Gastroesophageal sphincter (tissue), 4 donors: ENCODE measurements around the gene ABHD14A. TPM values are rescaled to one million over a fixed set of nuclear protein-coding genes. Genes with fewer than 3 reads are reported as not detected.

ENCODE experiments used
- ATAC-seq: fragments of 150-250 bp; one replicate; pipeline ENCODE4 v1.9.1; 2016; ENCODE audit warnings: mild to moderate bottlenecking, moderate library complexity
- H3K27ac ChIP-seq, 4 donors: fragments of 200-600 bp; sonication (generic) in 3 of 4; 1 replicate in 3 of 4; 2 replicates in 1 of 4; pipeline ENCODE4 v1.5.1; 2016 to 2019
- H3K27me3 ChIP-seq: fragments of 200-600 bp; sonication (generic); one replicate; pipeline ENCODE4 v1.5.1; 2019
- H3K36me3 ChIP-seq, 2 donors: fragments of 200-600 bp; sonication (generic); one replicate each; pipeline ENCODE4 v1.5.1; 2019; ENCODE audit warnings: control low read depth in 1 of 2
- H3K4me1 ChIP-seq, 3 donors: fragments of 200-600 bp; sonication (generic); 1 replicate in 2 of 3; 2 replicates in 1 of 3; pipeline ENCODE4 v1.5.1; 2016 to 2019; ENCODE audit warnings: control low read depth in 2 of 3
- H3K4me3 ChIP-seq, 2 donors: fragments of 200-600 bp; sonication (generic); one replicate each; pipeline ENCODE4 v1.5.1; 2019; ENCODE audit warnings: mild to moderate bottlenecking in 1 of 2, moderate library complexity in 1 of 2
- H3K9me3 ChIP-seq, 3 donors: fragments of 200-600 bp; sonication (generic); one replicate each; pipeline ENCODE4 v1.5.1; 2017 to 2019; ENCODE audit warnings: control low read depth in 2 of 3
- CTCF ChIP-seq, 4 experiments: fragments of 200-600 bp in 2 of 4; fragments of 450-650 bp in 2 of 4; sonication (generic) in 1 of 4; IDR thresholded peaks; one replicate each; pipeline ENCODE4 v1.5.1; 2017 to 2019; ENCODE audit warnings: antibody characterized with exemption in 4 of 4, mild to moderate bottlenecking in 2 of 4, moderate library complexity in 2 of 4
- EP300 ChIP-seq: sonication (generic); formaldehyde crosslinking; IDR thresholded peaks from one replicate; pipeline ENCODE4 v1.6.1; 2017; ENCODE audit warnings: antibody characterized with exemption, mild to moderate bottlenecking
- POLR2A ChIP-seq, 2 donors: fragments of 450-650 bp; IDR thresholded peaks; one replicate each; pipeline ENCODE4 v1.6.1; 2017; ENCODE audit warnings: antibody characterized with exemption in 2 of 2, mild to moderate bottlenecking in 2 of 2, moderate library complexity in 1 of 2
- POLR2AphosphoS5 ChIP-seq: sonication (generic); formaldehyde crosslinking; IDR thresholded peaks from one replicate; pipeline ENCODE4 v1.6.1; 2017; ENCODE audit warnings: antibody characterized with exemption
- WGBS, 2 donors: methylation state at CpG; one replicate each; pipeline ENCODE4 v1.1.5; 2018; ENCODE audit warnings: low coverage in 1 of 2; 5-methylcytosine and 5-hydroxymethylcytosine counted together
- total RNA-seq, 4 donors: library from RNA; depleted of rRNA; stranded (reverse); fragments of >200 nt; gene quantifications; one replicate each; pipeline ENCODE4 v1.1.0, GENCODE V29; 2016

The ABHD14A gene
- total RNA-seq, 4 donors from 2014 or later = 12.6 to 20.2 (median 13.8) TPM

- H3K4me3 ChIP-seq = no peak overlapping the region
- ATAC-seq = no peak
- no peak for TF ChIP-seq CTCF (IDR thresholded peaks at IDR 0.05)
- TF ChIP-seq POLR2AphosphoS5 = no peak
- no peak for TF ChIP-seq POLR2A (IDR thresholded peaks at IDR 0.05)
- no peak for TF ChIP-seq EP300
- H3K27me3 ChIP-seq = no peaks in the 10 kb centered on the region
- WGBS, 2 donors = 80 to 100% methylated on average over 1 to 2 of the region's 5 CpGs
- no peaks in the 10 kb centered on the region for H3K9me3 ChIP-seq
- peaks cover 0 to 57% of the 10 kb centered on the region in 2 donors for H3K36me3 ChIP-seq
- H3K4me1 ChIP-seq = no peaks in the 10 kb centered on the region
- H3K27ac ChIP-seq = no peak overlapping the region
Measured at GRCh38 chr3:51949121-51949520, 25.7 kb upstream of the ABHD14A start.

GRCh38 chr3:51950899-51951298 is 24.0 kb upstream of the ABHD14A start:
- 67 to 100% methylated on average over 1 to 2 of the region's 2 CpGs for WGBS, 2 donors
- no peak overlapping the region for H3K4me3 ChIP-seq

GRCh38 chr3:51953445-51953844 is 21.4 kb upstream of the ABHD14A start:
- ATAC-seq = no peak
- no peak for TF ChIP-seq EP300
- TF ChIP-seq POLR2AphosphoS5 = no peak
- no peak for TF ChIP-seq CTCF (IDR thresholded peaks at IDR 0.05)
- no peak for TF ChIP-seq POLR2A (IDR thresholded peaks at IDR 0.05)
- 67% methylated on average over 3 of the region's 3 CpGs; no CpG with 5 or more reads in 1 of the 2 donors for WGBS, 2 donors
- Histone ChIP-seq H3K4me3 (no peak overlapping the region), H3K27ac (no peak overlapping the region), H3K36me3 (peaks cover 0 to 29% of the 10 kb centered on the region in 2 donors), H3K4me1 (peaks cover 0 to 23% (median 7%) of the 10 kb centered on the region in 3 donors), H3K9me3 (no peaks in the 10 kb centered on the region), H3K27me3 (no peaks in the 10 kb centered on the region)

More at GRCh38 chr3:51950899-51951298, 24.0 kb upstream of the ABHD14A start:
- no peaks in the 10 kb centered on the region for H3K9me3 ChIP-seq
- peaks cover 0 to 9% (median under 1%) of the 10 kb centered on the region in 3 donors for H3K4me1 ChIP-seq
- ATAC-seq = no peak
- H3K36me3 ChIP-seq = peaks cover 0 to 40% of the 10 kb centered on the region in 2 donors
- H3K27ac ChIP-seq = no peak overlapping the region
- no peaks in the 10 kb centered on the region for H3K27me3 ChIP-seq
- TF ChIP-seq CTCF (IDR thresholded peaks at IDR 0.05) (no peak), POLR2AphosphoS5 (no peak), EP300 (no peak), POLR2A (IDR thresholded peaks at IDR 0.05) (no peak)

- no peaks in the 10 kb centered on the region for H3K27me3 ChIP-seq
- no peak for ATAC-seq
- H3K4me3 ChIP-seq = no peak overlapping the region
- H3K27ac ChIP-seq = no peak overlapping the region
- H3K4me1 ChIP-seq = peaks cover 0 to 23% (median 7%) of the 10 kb centered on the region in 3 donors
- H3K9me3 ChIP-seq = no peaks in the 10 kb centered on the region
- H3K36me3 ChIP-seq = peaks cover 0 to 29% of the 10 kb centered on the region in 2 donors
- WGBS, 2 donors = 80% methylated on average over 5 to 6 of the region's 6 CpGs
- TF ChIP-seq EP300 (no peak), POLR2AphosphoS5 (no peak), POLR2A (IDR thresholded peaks at IDR 0.05) (no peak), CTCF (IDR thresholded peaks at IDR 0.05) (no peak)
Measured at GRCh38 chr3:51954105-51954504, 20.8 kb upstream of the ABHD14A start.

- 60 to 86% methylated on average over 1 of the region's 1 CpG for WGBS, 2 donors
- Histone ChIP-seq H3K27ac (no peak overlapping the region), H3K27me3 (no peaks in the 10 kb centered on the region), H3K4me1 (peaks cover 0 to 23% (median 7%) of the 10 kb centered on the region in 3 donors), H3K36me3 (peaks cover 0 to 29% of the 10 kb centered on the region in 2 donors), H3K4me3 (no peak overlapping the region), H3K9me3 (no peaks in the 10 kb centered on the region)
- ATAC-seq = no peak
- no peak for TF ChIP-seq EP300
- no peak for TF ChIP-seq CTCF (IDR thresholded peaks at IDR 0.05)
- no peak for TF ChIP-seq POLR2AphosphoS5
- no peak for TF ChIP-seq POLR2A (IDR thresholded peaks at IDR 0.05)
Measured at GRCh38 chr3:51954713-51955112, 20.2 kb upstream of the ABHD14A start.
